ENCODE results near the gene GALNT7. TPM values are rescaled to one million over a fixed set of nuclear protein-coding genes. Genes with fewer than 3 reads are reported as not detected.
A peak's percentile ranks its signal among the peaks of the same experiment; 100 is the strongest.

Gene GALNT7
- total and polyA plus RNA-seq, 2 experiments from 2014 or later, result 12.9 to 14.1 TPM

- Histone ChIP-seq H3K4me1 (ENCODE audit: low read depth) (peaks cover 24% of the 10 kb centered on the region), H3K27me3 (no peaks in the 10 kb centered on the region), H3K4me3 (no peak overlapping the region), H3K36me3 (no peaks in the 10 kb centered on the region), H3K27ac (no peak overlapping the region), H3K9me3 (ENCODE audit: low read depth) (no peaks in the 10 kb centered on the region)
- peak in 1 of 2 donors; percentile 74 for DNase-seq (ENCODE audit: low read depth in 1 of 2, low spot score in 1 of 2)
- TF ChIP-seq CTCF (IDR thresholded peaks at IDR 0.05; ENCODE audit: low read depth, low read length), result no peak
These were observed 104.4 kb downstream of the GALNT7 start for GRCh38 chr4:173272996-173273395.

GRCh38 chr4:173273941-173274340, 105.3 kb downstream of the GALNT7 start:
- H3K4me1 ChIP-seq (ENCODE audit: low read depth), result peaks cover 22% of the 10 kb centered on the region
- no peak overlapping the region for H3K27ac ChIP-seq
- TF ChIP-seq CTCF (IDR thresholded peaks at IDR 0.05; ENCODE audit: low read depth, low read length), result no peak
- H3K9me3 ChIP-seq (ENCODE audit: low read depth), result no peaks in the 10 kb centered on the region
- no peaks in the 10 kb centered on the region for H3K36me3 ChIP-seq
- H3K27me3 ChIP-seq, result no peaks in the 10 kb centered on the region
- H3K4me3 ChIP-seq, result no peak overlapping the region
- DNase-seq (ENCODE audit: low read depth in 1 of 2, low spot score in 1 of 2), result peak in 1 of 2 donors; percentile 29

GRCh38 chr4:173274744-173275143, 106.1 kb downstream of the GALNT7 start:
- H3K36me3 ChIP-seq, result no peaks in the 10 kb centered on the region
- no peak for DNase-seq (ENCODE audit: low read depth in 1 of 2, low spot score in 1 of 2)
- no peaks in the 10 kb centered on the region for H3K9me3 ChIP-seq (ENCODE audit: low read depth)
- H3K27me3 ChIP-seq, result no peaks in the 10 kb centered on the region
- TF ChIP-seq CTCF (IDR thresholded peaks at IDR 0.05; ENCODE audit: low read depth, low read length), result no peak
- peaks cover 14% of the 10 kb centered on the region for H3K4me1 ChIP-seq (ENCODE audit: low read depth)
- H3K27ac ChIP-seq, result no peak overlapping the region
- no peak overlapping the region for H3K4me3 ChIP-seq

GRCh38 chr4:173275150-173275549, 106.5 kb downstream of the GALNT7 start:
- no peak for DNase-seq (ENCODE audit: low read depth in 1 of 2, low spot score in 1 of 2)
- no peak for TF ChIP-seq CTCF (IDR thresholded peaks at IDR 0.05; ENCODE audit: low read depth, low read length)
- Histone ChIP-seq H3K4me3 (no peak overlapping the region), H3K27ac (no peak overlapping the region), H3K36me3 (no peaks in the 10 kb centered on the region), H3K4me1 (ENCODE audit: low read depth) (peaks cover 10% of the 10 kb centered on the region), H3K9me3 (ENCODE audit: low read depth) (no peaks in the 10 kb centered on the region), H3K27me3 (no peaks in the 10 kb centered on the region)

GRCh38 chr4:173277340-173277739, 108.7 kb downstream of the GALNT7 start:
- no peaks in the 10 kb centered on the region for H3K9me3 ChIP-seq (ENCODE audit: low read depth)
- no peaks in the 10 kb centered on the region for H3K36me3 ChIP-seq
- no peak for TF ChIP-seq CTCF (IDR thresholded peaks at IDR 0.05; ENCODE audit: low read depth, low read length)
- H3K27me3 ChIP-seq, result no peaks in the 10 kb centered on the region
- DNase-seq (ENCODE audit: low read depth in 1 of 2, low spot score in 1 of 2), result no peak
- no peak overlapping the region for H3K27ac ChIP-seq
- peaks cover 9% of the 10 kb centered on the region for H3K4me1 ChIP-seq (ENCODE audit: low read depth)
- H3K4me3 ChIP-seq, result no peak overlapping the region

GRCh38 chr4:173280998-173281397, 112.4 kb downstream of the GALNT7 start:
- DNase-seq (ENCODE audit: low read depth in 1 of 2, low spot score in 1 of 2), result no peak
- H3K27me3 ChIP-seq, result no peaks in the 10 kb centered on the region
- H3K9me3 ChIP-seq (ENCODE audit: low read depth), result no peaks in the 10 kb centered on the region
- H3K27ac ChIP-seq, result no peak overlapping the region
- TF ChIP-seq CTCF (IDR thresholded peaks at IDR 0.05; ENCODE audit: low read depth, low read length), result no peak
- H3K4me1 ChIP-seq (ENCODE audit: low read depth), result peaks cover 14% of the 10 kb centered on the region
- no peak overlapping the region for H3K4me3 ChIP-seq
- no peaks in the 10 kb centered on the region for H3K36me3 ChIP-seq
